HEK293 (cell line): ENCODE results near the gene TWIST2.

Source experiments
- ATF2 ChIP-seq: fragments of 450-650 bp; formaldehyde crosslinking; IDR thresholded peaks from 2 replicates; pipeline ENCODE4 v1.5.1; 2016; ENCODE audit warnings: missing biosample characterization, missing genetic modification characterization, low read depth
- ZNF768 ChIP-seq: fragments of 450-650 bp; formaldehyde crosslinking; IDR thresholded peaks from 2 replicates; pipeline ENCODE4 v1.5.1; 2018; ENCODE audit warnings: missing biosample characterization, mild to moderate bottlenecking, missing genetic modification characterization
- TF ChIP-seq, protein P1 (sequence below): fragments of 450-650 bp; formaldehyde crosslinking; IDR thresholded peaks from 2 replicates; pipeline ENCODE4 v1.5.1; 2016; ENCODE audit warnings: missing biosample characterization, missing genetic modification characterization
- TF ChIP-seq, protein P2 (sequence below): fragments of 450-650 bp; formaldehyde crosslinking; IDR thresholded peaks from 2 replicates; pipeline ENCODE4 v1.5.1; 2016; ENCODE audit warnings: missing biosample characterization, missing genetic modification characterization

DNA sequence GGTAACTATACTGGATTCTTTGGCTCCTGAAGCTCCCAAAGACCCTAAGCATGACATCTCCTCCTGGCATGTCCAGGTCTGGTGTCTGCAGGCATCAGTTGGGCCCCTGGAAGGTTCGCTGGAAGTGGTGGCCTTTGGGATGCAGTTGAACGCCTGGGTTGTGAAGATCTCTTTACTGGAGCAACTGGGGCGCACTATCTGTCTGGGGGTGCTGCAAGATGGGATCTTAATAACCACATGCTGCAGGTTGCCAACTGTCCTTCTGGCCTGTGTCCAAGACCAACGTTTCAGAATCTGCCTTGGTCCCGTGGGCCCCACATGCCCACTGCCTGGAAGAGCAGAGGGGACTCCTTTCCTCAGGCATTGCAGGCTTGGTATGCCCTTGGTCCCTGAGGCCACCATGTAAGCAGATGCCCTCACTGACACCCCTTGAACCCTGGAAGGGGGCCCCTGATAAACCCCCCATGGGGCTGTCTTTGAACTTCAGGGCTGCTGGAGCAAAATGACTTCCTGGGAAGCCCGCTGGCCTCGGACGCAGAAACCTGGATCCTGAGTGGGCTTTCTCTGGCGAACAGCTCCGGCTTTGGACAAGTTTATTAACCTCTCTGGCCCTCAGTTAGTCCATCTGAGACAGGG is 101.9 kb downstream of the TWIST2 start:
- TF ChIP-seq ATF2, result no peak
- TF ChIP-seq, protein P1, sequence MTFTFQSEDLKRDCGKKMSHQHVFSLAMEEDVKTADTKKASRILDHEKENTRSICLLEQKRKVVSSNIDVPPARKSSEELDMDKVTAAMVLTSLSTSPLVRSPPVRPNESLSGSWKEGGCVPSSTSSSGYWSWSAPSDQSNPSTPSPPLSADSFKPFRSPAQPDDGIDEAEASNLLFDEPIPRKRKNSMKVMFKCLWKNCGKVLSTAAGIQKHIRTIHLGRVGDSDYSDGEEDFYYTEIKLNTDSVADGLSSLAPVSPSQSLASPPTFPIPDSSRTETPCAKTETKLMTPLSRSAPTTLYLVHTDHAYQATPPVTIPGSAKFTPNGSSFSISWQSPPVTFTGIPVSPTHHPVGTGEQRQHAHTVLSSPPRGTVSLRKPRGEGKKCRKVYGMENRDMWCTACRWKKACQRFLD, result no peak
- no peak for TF ChIP-seq ZNF768 (tag by site-specific recombination)
- TF ChIP-seq, protein P2, sequence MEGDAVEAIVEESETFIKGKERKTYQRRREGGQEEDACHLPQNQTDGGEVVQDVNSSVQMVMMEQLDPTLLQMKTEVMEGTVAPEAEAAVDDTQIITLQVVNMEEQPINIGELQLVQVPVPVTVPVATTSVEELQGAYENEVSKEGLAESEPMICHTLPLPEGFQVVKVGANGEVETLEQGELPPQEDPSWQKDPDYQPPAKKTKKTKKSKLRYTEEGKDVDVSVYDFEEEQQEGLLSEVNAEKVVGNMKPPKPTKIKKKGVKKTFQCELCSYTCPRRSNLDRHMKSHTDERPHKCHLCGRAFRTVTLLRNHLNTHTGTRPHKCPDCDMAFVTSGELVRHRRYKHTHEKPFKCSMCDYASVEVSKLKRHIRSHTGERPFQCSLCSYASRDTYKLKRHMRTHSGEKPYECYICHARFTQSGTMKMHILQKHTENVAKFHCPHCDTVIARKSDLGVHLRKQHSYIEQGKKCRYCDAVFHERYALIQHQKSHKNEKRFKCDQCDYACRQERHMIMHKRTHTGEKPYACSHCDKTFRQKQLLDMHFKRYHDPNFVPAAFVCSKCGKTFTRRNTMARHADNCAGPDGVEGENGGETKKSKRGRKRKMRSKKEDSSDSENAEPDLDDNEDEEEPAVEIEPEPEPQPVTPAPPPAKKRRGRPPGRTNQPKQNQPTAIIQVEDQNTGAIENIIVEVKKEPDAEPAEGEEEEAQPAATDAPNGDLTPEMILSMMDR (tag by site-specific recombination), result no peak
